VCaP (cell line): ENCODE data around the gene ISX.
A peak's percentile ranks its signal among the peaks of the same experiment; 100 is the strongest.

Experiments
- H3K27ac ChIP-seq: fragments of 450-650 bp; 2 replicates; pipeline ENCODE4 v1.5.1; 2017
- TF ChIP-seq, protein P1 (sequence below): fragments of 450-650 bp; conservative IDR thresholded peaks from 2 replicates; pipeline ENCODE4 v1.5.1; 2017; ENCODE audit warnings: mild to moderate bottlenecking, moderate library complexity

Gene ISX

DNA sequence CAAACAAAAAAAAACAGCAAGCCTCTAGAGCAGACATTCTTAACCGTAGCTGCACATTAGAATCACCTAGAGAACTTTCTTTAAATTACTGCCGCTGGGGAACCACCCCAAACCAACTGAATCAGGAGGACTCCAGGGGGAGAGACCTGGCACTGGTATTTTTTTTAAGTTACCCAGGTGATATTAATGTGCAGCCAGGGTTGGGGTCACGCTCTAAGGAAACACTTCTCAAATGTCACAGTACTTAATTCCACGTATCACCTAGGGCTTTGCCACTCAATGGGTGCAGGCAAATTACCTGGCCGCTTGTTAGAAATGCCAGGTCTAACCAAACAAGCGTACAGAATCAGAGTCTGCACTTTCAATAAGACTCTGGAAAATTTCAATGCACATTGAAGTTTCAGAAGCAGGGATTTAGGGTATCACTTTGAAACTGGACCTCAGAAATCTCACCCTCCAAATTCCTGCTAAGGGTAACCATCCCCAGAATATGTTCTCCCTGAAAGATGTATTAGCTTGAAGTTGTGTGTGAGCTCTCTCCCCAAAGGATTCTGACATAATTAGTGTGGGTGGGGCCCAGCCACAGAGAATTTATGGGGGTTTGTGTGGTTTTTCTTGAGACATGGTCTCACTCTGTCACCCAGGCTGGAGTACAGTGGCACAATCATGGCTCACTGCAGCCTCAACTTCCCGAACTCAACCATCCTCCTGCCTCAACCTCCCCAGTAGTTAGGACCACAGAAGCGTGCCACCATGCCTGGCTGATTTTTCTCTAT lies 12.7 kb upstream of the ISX start:
- TF ChIP-seq, protein P1, sequence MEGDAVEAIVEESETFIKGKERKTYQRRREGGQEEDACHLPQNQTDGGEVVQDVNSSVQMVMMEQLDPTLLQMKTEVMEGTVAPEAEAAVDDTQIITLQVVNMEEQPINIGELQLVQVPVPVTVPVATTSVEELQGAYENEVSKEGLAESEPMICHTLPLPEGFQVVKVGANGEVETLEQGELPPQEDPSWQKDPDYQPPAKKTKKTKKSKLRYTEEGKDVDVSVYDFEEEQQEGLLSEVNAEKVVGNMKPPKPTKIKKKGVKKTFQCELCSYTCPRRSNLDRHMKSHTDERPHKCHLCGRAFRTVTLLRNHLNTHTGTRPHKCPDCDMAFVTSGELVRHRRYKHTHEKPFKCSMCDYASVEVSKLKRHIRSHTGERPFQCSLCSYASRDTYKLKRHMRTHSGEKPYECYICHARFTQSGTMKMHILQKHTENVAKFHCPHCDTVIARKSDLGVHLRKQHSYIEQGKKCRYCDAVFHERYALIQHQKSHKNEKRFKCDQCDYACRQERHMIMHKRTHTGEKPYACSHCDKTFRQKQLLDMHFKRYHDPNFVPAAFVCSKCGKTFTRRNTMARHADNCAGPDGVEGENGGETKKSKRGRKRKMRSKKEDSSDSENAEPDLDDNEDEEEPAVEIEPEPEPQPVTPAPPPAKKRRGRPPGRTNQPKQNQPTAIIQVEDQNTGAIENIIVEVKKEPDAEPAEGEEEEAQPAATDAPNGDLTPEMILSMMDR: no peak

DNA sequence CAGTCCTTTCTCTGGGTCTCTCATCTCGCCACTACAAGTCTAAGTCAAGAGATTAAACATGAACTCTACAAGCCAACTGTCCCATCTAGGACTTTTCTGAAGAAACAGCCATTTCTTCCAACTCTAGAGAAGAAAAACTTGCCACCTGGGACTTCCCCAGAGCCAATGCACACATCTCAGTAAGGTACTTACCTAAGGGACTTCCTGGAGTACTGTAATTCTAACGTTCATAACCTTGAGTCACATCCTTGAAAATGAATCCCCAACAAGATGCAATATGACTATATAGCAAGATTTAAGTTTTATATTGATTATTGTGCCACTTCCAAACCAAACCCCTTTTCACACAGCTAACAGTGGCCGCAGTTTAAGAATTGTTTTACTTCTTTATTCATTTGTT lies 11.9 kb upstream of the ISX start:
- TF ChIP-seq, protein P1: no peak
- no peak overlapping the region for H3K27ac ChIP-seq

More for the DNA sequence above, 12.7 kb upstream of the ISX start:
- H3K27ac ChIP-seq: peak overlapping the region; percentile 22; the same call in 1 of the 2 replicates

DNA sequence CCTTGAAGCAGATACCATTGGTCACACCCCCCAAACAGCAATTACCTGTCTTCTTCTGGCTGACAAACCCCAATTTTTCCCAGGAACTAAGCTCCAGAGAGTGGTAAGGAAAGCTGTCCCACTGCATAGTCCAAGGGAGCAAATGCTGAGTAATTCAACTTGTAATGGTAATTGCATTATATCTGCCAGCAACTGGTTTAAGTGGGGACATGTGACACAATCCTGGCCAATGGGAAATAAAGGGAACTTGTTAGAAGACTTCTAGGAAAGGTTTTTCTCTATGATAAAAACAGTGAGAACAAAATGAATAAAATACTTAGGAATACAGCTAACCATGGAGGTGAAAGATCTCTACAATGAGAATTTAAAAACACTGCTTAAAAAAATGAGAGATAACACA lies 9.5 kb upstream of the ISX start:
- H3K27ac ChIP-seq: no peak overlapping the region
- TF ChIP-seq, protein P1: no peak

DNA sequence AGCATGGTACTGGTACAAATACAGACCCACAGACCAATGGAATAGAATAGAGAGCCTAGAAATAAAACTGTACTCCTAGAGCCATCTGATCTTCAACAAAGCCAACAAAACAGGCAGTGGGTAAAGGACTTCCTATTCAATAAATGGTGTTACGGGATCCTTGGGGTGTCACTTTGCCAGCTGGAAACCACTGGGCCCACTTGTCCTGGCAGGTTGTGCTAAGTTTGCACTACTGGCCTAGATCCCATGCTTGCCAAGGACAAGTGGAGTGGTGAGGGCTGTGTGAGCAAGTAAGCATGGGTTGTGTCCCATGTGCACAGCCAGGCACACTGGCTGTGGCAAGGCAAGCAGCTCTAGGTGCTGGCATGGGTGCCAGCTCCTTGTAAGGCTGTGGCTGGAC lies 8.8 kb upstream of the ISX start:
- H3K27ac ChIP-seq: no peak overlapping the region
- TF ChIP-seq, protein P1: no peak

DNA sequence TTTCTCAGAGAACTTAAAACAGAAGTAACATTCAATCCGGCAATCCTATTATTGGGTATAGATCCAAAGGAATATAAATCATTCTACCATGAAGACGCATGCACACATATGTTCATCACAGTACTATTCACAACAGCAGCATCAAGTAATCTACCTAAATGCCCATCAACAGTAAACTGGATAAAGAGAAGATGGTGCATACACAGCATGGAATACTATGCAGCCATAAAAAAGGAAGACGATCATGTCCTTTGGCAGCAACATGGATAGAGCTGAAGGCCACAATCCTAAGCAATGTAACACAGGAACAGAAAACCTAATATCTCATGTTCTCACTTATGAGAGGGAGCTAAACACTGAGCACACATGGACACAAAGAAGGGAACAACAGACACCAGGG lies 6.3 kb upstream of the ISX start:
- TF ChIP-seq, protein P1: no peak
- H3K27ac ChIP-seq: no peak overlapping the region

DNA sequence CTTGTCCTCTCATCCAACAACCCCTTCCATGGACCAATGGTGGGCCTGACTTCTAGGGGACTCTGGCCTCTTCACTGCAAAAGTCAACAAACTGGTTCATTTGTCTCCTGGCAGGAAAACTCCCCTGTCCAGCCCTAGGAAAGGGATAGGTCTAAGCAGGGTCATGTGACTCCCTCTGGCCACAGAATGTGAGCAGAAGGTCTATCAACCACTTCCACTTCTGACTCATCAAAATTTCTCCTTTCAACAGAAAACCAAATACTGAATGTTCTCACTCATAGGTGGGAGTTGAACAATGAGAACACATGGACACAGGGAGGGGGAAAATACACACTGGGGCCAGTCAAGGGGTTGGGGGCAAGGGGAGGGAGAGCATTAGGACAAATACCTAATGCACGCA lies 1.3 kb upstream of the ISX start:
- peak overlapping the region; percentile 99 for H3K27ac ChIP-seq
- TF ChIP-seq, protein P1: no peak

DNA sequence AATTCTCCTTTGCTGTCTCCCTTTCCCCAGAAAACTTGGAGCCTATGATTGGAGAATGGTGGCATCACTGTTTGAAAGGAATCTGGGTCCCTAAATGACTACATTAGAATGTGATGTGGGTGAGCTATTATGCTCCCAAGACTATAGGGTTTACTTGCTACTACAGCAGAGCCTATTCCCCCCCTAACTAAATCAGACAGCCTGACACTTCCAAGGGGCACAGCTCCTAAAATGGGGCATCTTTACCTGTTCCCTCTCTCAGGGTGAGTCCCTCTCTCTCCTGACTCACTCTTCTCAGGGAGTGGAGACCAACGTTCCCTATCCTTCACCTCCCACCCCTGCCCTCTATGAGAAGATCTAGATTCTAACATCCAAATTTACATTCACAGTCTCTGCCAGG lies 775 bp upstream of the ISX start:
- H3K27ac ChIP-seq: peak overlapping the region; percentile 99
- TF ChIP-seq, protein P1: no peak
